ENCODE measurements around the gene KLHL22.
A peak's percentile ranks its signal among the peaks of the same experiment; 100 is the strongest.

The KLHL22 gene

DNA sequence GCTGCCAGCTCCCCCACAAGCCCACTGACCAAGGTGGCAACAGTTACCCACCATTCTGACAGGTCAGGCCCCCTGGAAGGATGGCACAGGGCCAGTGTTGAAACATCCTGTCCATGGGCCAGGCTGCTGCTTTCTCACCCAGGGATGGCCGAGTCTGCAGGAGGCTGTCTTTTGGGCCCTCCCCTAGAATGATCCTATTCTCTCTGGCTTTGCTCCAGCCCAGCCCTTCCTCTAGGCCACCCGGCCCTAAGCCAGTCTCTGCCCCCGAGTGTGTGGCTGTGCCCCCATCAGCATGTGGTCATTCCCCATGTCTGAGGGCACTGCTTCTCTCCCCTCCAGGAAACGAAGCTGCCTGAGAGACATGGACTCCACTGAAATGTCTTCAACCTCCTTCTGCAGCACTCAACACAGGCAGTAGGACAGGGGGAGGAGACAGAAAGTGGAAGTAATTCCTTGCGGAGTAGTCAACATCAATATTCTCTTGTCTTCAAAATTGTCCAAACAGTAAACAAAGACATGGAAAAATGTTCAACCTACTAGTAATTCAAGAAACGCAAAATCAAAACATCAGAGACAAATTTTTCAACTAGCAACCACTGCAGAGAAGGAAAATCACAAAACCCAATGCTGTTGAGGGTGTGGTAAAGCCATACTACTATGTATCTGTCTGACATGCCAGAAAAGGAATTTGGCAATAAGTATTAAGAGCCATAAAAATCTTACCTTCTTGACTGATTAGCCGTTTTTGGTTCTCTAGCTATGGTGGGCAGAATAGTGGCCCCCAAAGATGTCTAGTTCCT lies 52.9 kb downstream of the KLHL22 start:
- DNase-seq: no peak

DNA sequence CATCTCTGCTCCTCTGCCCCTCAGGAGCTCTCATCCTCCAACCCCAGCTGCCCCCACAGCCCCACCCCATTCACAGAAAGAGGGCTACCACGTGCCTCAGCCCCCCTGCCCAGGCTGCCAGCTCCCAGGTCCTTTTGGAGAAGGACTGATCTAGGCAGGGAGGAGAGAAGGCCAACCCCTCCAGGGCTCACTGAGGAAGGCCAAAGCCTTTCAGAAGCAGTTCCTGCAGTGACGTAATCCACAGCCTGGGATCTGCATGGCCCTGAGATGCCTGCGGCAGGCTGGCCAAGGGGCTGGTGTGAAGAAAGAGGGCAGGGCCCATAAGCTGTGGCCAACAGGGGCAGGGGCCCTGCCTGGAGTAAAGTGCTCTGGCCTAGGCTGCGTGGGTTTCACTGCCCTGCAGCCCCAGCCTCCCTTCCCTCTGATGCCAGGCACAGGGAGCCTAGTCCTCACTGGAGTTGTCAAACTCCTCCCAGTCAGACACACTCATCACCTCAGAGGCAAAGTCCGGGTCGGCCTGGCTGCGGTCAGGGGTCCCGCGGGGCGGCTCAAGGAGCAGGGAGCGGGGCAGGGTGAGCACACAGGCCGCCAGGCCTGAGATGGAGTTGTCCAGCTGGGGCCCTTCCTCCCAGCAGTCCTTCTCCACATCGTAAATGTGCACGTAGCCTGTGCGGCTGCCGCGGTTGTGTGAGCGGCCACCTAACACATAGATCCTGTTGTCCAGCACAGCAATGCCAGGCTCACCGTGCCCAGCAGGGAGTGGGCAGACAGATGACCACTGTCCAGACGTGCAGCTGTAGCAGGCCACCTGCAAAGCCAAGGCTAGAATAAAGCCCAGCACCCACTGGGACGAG lies 53.7 kb downstream of the KLHL22 start:
- DNase-seq: no peak

DNA sequence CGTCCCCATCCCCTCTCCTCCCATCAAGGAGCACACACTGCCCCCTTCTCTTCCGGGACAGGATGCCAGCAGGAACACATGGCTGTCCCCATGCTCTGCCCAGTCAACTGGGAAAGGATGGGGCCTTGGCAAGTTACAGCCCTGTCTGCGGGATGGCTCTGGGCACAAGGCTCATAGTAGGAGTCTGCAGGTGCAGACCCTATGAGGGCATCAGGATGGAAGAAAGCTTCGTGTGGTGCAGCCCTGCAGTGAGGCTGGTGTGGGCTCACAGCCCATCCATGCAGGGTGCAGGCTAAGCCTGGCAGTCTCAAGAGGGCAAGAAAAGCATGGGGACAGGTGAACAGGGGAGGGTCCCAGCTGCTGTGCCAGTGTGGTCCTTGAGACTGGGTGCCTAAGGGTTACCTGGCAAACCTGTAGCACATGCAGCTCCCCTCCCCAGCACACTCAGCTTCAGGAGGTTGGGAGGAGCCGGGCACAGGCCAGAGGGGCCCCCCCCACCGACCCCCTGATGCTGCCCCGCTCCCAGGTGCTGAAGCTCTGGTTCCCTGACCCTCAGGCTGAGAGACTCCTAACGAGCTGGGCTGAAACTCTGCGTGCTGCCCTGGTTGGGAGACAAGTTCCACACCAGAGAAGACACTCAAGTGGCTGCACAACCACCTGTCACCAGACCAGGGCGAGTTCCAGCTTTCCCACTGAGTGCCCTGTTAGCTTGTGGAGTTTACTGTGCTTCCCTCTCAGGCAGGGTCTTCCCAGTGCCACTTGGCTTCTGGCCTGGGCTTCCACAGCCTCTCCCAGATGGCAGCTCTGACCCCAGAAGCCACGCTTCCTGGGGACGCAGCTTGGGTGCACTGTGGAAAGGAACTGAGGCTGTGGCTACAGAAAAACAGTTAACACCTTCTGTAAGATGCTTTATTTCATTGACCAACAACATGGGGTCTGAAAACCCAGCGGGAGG lies 54.7 kb downstream of the KLHL22 start:
- DNase-seq: no peak

DNA sequence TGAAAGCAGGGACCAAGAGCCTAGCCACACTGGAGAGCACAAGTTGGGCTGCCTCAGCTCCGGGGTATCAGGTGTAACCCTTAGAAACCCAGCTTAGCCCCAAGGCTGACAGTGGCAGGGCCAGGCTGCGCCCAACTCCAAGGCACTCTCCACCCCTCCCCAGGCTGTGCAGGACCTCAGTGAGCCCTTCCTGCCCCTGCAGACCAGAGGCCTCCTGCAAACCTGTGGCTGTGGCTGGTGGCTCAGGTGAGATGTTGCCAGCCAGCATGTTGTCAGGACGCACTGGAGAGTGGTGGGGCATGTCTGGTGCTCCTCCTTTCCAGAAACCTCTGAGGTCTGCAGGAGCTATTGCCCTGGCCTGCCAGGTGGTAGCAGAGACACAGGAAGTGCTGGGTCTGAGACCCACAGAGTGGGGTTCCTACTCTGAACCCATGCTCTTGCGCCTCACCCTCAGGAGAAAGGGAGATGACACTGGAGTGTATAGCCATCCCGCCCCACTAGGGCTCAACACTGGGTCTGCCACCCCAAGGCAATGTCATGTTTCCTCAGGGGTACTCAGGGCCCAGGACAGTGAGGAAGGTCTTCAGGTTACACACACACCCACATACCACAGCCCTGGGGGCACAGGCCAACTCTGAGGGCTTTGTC lies 55.5 kb downstream of the KLHL22 start:
- no peak for DNase-seq

DNA sequence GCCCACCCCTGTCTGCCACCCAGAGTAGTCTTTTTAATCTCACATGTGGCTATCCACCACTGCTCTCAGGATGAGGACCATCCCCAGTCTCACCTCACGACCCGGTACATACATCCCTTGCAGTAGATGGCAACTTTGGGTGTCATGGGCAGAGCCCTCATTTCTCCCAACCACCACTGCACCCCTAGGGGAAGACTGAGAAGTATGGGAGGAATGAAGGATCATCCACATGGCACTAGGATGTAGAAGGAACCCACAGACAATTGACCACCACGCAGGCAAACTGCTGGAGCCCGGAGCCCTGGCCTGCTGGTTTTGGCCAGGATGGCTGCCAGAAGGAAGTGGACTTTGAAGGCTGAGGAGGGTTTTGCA lies 56.1 kb downstream of the KLHL22 start:
- no peak for DNase-seq

DNA sequence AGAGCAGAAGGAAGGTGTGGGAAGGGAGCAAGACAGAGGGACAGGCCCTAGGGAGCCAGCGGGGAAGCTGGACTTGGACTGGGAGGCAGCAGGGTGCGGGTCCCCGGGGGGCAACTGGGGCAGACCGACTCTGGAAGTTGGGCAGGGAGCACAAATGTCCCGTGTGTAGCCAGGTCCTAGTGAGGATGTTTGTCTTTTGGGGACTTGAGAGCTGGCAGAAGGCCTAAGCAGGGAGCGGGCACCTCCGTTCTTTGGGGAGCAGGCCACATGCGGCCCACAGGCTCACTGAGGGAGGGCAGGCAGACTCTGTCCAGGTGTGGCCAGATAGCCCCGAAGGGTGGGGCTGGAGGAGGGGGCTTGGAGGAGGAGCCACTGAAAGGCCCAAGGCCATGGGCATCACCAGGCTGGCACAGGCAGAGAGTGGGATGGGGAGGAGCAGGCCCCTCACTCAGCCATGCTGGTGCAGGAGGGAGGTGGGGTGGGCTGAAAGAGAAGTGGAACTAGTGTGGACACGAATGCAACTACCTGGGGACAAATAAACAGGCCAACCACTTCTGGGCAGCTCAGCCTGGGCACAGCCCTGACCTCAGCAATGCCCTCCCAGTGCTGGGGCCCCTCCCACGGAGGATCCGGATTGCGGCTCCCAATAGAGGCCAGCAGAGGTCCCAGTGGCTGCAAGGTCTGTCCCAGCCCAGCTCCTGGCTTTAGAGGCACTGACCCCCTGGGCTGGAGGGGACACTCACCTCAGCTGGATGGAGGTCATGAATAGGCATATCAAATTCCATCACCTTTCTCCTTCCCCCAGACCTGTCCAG lies 56.7 kb downstream of the KLHL22 start:
- DNase-seq: no peak

DNA sequence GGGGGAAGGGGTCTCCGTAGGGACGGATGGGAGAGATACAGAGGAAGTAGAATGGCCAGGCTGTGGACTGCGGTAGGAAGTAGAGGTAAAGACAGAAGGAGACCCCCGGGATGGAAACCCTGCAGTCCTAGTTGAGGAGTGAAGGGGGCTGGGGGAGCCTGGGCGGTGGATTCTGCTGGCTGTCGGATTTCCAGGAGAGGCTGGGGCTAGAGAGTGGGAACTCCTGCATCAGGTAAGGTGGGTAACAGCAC lies 57.2 kb downstream of the KLHL22 start:
- DNase-seq: no peak

DNA sequence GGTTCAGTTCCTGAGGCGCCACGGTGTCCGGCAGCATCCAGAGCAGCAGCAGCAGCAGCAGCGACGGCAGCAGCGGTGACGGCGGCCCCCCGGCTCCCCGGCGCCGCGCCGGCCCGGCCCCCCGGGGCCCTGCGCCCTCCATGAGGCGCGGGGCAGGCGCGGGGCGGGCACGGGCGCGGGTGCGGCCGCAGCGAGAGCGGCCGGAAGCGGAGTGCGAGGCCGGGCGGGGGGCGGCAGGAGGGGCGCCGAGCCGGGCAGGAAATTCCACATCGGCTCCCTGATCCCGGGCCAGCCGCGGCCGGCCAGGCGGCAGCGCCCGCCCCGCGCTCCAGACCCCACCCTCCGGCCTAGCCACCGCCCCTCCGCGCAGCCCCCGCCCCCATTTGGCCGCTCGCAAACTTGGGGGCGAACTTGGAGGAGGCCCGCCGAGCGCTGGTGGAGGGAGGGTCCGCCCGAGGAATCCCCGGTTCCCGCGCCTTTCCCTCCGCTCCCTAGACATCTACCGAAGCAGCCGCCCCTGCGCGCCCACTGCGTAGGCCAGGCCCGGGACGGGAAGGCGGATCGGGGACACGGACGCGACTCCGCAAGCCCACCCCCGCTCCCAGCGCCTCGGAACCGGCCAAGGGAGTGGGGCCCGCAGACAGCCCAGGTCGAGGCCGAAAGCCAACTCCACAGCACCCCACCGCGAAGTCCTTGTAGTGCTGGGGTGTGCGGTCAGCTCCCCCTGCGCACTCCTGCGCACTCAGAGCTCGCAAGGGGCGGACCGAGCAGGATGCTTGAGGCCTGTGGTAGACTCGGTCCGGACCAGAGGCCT lies 57.8 kb downstream of the KLHL22 start, which contains the start of gene SCARF2:
Gene SCARF2, minus strand, starts transcription at position 213 of the 814 bp plus-strand sequence. Its CDS starts 71 bp downstream, at position 142.
- no peak for DNase-seq

DNA sequence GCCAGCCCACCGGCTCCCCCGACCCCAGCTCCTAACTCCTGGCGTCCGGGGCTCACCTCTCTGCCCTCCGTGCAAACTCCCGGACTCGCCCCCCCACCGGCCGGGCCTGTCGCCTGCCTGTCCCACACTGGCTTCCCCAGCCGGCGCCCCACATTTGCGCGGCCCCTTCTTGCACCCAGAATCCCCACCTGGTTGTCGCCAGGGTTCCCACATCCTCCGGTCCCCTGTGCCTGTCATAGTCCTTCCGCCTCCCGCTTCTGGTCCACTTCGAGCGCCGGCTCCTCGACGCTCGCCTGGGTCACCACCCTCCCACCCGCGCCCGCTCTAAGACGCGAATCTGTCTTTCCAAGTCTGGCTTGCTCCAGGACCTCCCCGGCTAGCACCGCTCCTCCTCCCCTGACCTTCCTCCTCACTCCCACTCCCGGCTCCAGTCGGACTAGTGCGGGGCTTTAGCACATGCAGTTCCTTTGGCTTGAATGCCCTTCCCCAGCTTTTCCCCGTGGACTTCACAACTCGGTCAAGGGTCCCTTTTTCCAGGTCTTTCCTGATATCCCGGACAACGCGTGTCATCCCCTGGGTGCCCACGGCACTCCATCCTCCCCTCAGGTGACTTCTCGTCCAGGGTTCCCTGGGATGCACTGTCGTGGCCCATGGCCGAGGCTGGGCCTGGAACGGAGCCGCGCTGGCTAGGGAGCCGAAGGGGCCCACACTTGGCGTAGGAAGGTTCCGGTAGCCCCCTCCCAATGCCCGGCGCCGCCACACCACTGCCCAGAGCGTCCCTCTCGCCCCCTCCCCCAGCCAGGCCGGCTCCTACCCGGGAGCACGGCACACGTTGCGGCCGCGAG lies 58.6 kb downstream of the KLHL22 start:
- peak; percentile 40 for DNase-seq

DNA sequence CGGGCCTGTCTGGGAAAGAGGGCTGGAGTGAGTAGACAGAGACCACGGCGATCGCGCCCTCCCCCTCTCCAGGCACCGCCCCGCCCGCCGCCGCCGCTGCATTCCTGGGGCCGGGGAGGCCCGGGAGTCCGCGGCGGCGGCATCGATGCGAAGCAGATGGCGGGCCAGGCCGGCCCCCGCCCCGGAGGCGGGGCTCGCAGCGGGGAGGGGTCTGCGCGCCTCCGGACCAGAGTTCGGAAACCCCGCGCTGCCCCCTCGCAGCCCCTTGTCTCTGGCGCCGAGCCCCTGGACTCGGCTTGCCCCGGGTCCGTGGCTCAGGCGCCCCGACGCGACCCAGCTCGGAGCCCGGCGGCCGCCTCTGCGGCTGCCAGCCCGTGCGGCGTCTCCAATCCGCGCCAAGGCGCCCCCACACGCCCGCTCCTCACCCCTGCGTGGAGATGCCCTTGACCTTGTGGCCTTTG lies 59.3 kb downstream of the KLHL22 start:
- no peak for DNase-seq

DNA sequence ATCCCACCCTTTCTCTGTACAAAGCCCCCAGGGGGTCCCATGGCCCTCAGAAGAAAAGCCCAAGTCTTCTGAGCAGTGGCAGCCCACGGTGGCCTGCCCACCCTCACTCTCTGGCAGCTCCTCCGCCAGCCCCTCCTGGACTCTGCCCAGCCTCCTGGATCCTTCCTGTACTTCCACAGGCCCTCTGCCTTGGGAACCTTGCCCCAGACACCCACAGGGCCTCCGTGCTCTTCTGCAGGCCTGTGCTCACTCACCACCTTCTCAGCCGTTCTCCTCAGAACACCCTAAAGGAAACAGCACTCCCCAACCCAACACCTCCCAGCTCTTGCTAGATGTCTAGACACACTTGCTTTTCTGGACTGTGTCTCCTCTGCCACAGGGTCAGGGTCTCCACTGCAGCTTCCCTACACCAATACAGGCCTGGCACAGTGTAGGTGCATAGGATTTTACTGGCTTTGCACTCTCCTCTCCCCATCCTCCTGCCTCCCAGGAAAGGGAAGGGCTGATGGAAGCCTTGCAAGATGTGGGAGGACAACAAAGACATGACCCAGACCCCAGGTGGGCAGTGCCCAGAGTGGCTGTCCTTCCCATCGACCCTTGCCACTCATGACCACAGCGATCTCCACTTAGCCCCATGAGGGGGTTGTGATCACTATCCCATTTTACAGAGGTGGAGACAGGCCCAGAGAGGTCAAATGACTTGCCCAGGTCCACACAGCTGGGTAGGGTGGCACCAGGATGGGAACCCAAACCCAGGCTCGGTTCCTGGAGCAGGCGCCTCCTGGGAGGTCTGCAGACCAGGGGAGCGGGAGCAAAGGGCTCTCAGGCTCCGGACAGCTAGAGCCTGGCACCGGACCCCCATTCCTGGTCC lies 59.9 kb downstream of the KLHL22 start:
- no peak for DNase-seq

DNA sequence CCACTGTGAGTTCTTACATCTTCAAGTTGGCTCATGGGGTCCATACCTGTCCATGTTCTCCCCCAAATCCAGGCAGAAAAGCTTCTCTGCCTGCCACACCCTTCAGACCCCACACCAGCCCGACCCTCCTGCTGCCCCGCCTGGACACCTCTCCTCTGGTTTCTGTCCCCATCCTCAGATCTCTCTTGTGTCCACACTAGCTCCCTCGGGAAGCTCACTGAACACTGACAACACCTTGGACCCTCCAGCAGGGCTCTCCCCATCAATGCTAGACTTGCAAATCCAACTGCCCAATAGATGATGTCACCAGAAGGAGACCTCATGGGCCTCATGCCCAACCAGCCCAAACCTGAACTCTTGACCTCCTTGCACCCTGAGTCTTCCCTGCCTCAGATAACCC lies 60.8 kb downstream of the KLHL22 start:
- DNase-seq: no peak

DNA sequence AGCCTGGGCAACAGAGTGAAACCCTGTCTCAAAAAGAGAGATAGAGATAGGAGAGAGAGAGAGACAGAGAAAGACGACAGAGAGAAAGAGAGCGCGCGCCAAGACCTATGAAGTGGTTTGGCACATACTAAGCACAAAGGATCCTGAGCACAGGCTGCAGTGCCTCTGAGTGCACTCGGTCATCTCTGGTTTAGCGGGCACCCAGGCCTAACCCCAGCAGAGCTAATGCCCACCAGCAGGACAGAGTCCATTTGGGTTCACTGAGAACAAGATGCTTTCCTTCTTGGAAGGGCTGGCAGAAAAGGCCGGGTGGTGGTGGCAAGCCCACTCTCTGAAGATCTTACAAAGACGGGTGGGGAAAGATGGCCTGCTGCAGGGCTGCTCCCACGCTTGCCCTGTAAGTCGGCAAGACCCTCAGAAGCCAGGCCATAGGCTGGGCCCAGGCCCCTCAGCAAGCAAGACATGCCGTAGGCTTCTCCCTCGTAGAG lies 61.3 kb downstream of the KLHL22 start:
- no peak for DNase-seq

DNA sequence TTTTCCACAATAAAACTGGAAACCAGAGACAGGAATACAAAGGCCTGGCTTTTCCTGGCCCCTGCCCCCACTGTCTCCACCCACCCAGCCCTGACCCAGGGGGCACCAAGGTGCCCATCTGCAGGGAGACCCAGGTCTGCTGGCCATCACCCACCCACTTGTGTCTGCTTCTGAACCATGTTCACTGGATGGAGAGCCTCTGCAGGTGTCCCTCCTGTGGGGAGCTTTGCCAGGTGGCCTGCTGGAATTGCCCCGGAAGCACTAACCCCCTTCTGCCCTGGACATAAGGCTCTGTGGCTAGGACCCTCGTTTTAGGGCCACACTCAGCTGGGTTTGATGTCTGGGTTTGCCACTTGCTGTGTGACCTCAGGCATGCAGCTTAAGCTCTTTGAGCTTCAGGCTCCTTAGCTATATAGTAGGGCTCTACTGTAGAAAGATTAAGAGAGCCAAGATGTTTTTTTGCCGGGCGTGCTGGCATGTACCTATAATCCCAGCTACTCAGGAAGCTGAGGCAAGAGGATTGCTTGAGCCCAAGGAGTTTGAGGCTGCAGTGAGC lies 61.8 kb downstream of the KLHL22 start:
- DNase-seq: no peak

DNA sequence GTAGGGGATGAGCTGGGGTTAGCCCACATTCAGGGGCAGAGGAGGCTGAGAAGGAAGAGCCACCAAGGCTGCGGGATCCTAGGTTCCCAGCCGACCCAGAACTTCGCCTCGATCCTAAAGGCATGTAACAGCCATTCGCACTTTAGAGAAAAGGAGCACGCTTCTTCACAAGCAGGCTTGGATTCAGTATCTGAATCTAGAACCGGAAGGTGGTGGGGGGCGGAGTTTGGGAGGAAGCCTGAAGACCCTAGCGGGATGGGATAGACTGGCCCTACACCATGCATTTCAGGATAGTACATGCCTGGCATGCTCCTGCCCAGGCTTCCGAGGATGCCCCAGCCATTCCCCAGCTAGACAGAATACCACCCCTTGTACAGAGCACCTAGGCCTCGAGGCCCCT lies 62.4 kb downstream of the KLHL22 start:
- no peak for DNase-seq

DNA sequence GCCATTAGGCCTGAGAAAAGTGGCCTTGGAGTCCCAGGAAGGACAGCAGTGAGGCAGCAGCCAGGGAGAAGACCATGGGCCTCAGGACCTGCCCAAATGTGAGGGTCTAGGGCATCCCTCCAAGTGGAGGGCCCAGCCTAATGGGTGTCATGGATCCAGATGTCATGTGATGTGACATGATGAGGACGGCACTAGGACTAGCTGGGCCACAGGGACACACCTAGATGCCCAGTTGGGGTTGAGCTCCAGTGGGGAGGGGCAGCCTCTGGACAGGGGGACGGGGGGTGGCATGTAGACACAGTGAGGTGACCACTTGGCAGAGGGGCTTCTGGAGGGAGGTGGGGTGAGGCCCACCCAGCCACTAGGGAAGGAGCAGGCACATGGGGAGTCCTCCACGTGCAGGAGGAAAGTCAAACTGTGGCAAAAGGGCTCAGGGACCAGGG lies 63.3 kb downstream of the KLHL22 start:
- DNase-seq: no peak

DNA sequence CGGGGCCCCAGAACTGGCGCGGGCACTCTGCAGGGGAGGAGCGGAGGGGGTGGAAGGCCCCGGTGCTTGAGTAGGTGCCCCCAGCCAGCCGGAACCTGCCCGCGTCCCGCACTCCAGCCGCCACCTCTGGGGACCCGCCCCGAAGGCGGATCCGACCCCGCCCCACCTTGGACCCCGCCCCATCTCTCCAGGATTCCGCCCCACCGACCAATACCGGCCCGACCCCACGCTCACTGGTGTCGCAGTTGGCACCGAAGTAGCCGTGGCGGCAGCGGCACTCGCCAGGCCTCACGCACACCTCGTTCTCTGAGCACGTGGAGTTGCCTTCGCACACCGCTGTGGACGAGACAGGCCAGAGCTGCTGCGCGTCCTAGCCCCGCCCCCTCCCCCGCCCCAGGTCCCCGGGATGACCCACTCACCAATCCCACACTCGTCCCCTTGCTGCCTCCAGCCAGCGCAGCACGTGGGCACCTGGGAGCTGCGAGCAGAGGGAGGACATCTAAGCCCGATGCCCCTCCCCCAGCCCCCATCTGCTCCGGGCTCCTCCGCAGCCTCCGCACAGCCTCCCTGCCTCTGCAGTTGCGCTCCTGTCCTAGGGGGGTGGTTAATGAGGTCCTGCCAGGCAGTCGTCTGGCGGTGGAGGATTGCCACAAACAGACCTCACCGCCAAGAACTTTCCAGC lies 63.9 kb downstream of the KLHL22 start:
- DNase-seq: no peak
